Upper lobe of left lung (tissue), 4 donors: ENCODE measurements around the gene PAN2.

Source experiments
- CTCF ChIP-seq, 6 experiments: fragments of 450-650 bp in 4 of 6; fragments of 200-600 bp in 2 of 6; sonication (generic) in 2 of 6; IDR thresholded peaks; one replicate each; pipeline ENCODE4 v1.5.1; 2016 to 2019; ENCODE audit warnings: antibody characterized with exemption in 6 of 6
- EP300 ChIP-seq, 4 donors: sonication (generic); formaldehyde crosslinking; IDR thresholded peaks; one replicate each; pipeline ENCODE4 v1.5.1; 2017; ENCODE audit warnings: antibody characterized with exemption in 4 of 4, control low read depth in 2 of 4
- POLR2A ChIP-seq, 4 donors: fragments of 450-650 bp; IDR thresholded peaks; one replicate each; pipeline ENCODE4 v1.5.1; 2016 to 2017; ENCODE audit warnings: antibody characterized with exemption in 4 of 4, mild to moderate bottlenecking in 2 of 4
- POLR2AphosphoS5 ChIP-seq, 2 donors: sonication (generic); formaldehyde crosslinking; IDR thresholded peaks; one replicate each; pipeline ENCODE4 v1.5.1; 2017; ENCODE audit warnings: antibody characterized with exemption in 2 of 2

- TF ChIP-seq CTCF (IDR thresholded peaks at IDR 0.05) (no peak), POLR2A (IDR thresholded peaks at IDR 0.05) (no peak), EP300 (IDR thresholded peaks at IDR 0.05) (no peak), POLR2AphosphoS5 (IDR thresholded peaks at IDR 0.05) (no peak)
Measured at GRCh38 chr12:56326126-56326525, 7.7 kb downstream of the PAN2 start.
